Measurements from ENCODE around the gene MT1A. TPM values are rescaled to one million over a fixed set of nuclear protein-coding genes. Genes with fewer than 3 reads are reported as not detected.

MT1A gene
- total RNA-seq, 3 donors from 2014 or later, result 97.8 to 672 (median 130) TPM

GRCh38 chr16:56679078-56679730, 40.7 kb downstream of the MT1A start:
- H3K4me3 ChIP-seq, result no peak overlapping the region
- intact Hi-C loops (cut with DNase I; ENCODE audit: low total_unique reads), result no loop called here

DNA sequence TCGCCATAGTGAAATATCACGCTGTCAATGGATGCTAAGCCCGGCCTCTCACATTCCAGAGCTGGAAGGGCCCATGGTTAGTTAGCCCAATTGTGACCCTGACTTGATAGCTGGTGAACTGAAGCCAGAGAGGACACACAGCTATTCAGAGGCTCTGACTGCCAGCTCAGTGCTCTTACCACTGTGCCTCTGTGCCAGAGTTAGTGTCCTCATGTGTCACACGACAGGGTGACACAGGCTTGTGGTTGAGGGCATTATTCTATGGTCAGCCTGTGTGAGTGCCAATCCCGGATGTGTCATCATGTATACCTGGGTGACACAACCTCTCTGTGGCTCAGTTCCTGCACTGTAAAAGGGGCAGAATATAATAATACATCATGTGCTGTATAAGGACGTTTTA, 41.4 kb downstream of the MT1A start:
- intact Hi-C loops (cut with DNase I; ENCODE audit: low total_unique reads), result no loop called here
- H3K27ac ChIP-seq, result peak overlapping the region; percentile 43 to 68
- DNase-seq (ENCODE audit: low spot score in 2 of 2), result peak in 1 of 2 donors; percentile 58

More at GRCh38 chr16:56679078-56679730, 40.7 kb downstream of the MT1A start:
- Histone ChIP-seq H3K36me3 (no peaks in the 10 kb centered on the region), H3K4me1 (peaks cover 0 to 10% of the 10 kb centered on the region in 2 donors), H3K9me3 (no peaks in the 10 kb centered on the region), H3K27ac (peak overlapping the region; percentile 43 to 68), H3K27me3 (peaks cover 0 to 7% of the 10 kb centered on the region in 2 donors)
- DNase-seq (ENCODE audit: low spot score in 2 of 2), result no peak
- TF ChIP-seq POLR2A (IDR thresholded peaks at IDR 0.05), result no peak
- no peak for TF ChIP-seq POLR2AphosphoS5 (IDR thresholded peaks at IDR 0.05)
- TF ChIP-seq, protein P1, sequence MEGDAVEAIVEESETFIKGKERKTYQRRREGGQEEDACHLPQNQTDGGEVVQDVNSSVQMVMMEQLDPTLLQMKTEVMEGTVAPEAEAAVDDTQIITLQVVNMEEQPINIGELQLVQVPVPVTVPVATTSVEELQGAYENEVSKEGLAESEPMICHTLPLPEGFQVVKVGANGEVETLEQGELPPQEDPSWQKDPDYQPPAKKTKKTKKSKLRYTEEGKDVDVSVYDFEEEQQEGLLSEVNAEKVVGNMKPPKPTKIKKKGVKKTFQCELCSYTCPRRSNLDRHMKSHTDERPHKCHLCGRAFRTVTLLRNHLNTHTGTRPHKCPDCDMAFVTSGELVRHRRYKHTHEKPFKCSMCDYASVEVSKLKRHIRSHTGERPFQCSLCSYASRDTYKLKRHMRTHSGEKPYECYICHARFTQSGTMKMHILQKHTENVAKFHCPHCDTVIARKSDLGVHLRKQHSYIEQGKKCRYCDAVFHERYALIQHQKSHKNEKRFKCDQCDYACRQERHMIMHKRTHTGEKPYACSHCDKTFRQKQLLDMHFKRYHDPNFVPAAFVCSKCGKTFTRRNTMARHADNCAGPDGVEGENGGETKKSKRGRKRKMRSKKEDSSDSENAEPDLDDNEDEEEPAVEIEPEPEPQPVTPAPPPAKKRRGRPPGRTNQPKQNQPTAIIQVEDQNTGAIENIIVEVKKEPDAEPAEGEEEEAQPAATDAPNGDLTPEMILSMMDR (IDR thresholded peaks at IDR 0.05), result no peak

GRCh38 chr16:56681939-56682702, 43.7 kb downstream of the MT1A start, which contains the start of gene MT1X:
TSS of gene MT1X (plus strand) at chr16:56682470. CDS start at chr16:56682541, 71 bp downstream.
- H3K36me3 ChIP-seq, result no peaks in the 10 kb centered on the region
- DNase-seq (ENCODE audit: low spot score in 2 of 2), result peak; percentile 94 to 95
- intact Hi-C loops (cut with DNase I; ENCODE audit: low total_unique reads), result no loop called here
- peak; percentile 92 to 96 (median 94) for TF ChIP-seq POLR2AphosphoS5 (IDR thresholded peaks at IDR 0.05)
- TF ChIP-seq, protein P1 (IDR thresholded peaks at IDR 0.05), result peak in 1 of 3 donors; percentile 7
- TF ChIP-seq POLR2A (IDR thresholded peaks at IDR 0.05), result peak; percentile 90
- H3K4me1 ChIP-seq, result peaks cover 5 to 10% of the 10 kb centered on the region in 2 donors
- peak within 1 kb of the TSS; percentile 81 to 85 for H3K27ac ChIP-seq
- H3K9me3 ChIP-seq, result no peaks in the 10 kb centered on the region
- H3K4me3 ChIP-seq, result peak within 1 kb of the TSS; percentile 75 to 88 (median 75)
- no peaks in the 10 kb centered on the region for H3K27me3 ChIP-seq

More for the DNA sequence above, 41.4 kb downstream of the MT1A start:
- Histone ChIP-seq H3K36me3 (no peaks in the 10 kb centered on the region), H3K27me3 (peaks cover 0 to 7% of the 10 kb centered on the region in 2 donors), H3K4me3 (no peak overlapping the region), H3K4me1 (peaks cover 0 to 10% of the 10 kb centered on the region in 2 donors), H3K9me3 (no peaks in the 10 kb centered on the region)
- TF ChIP-seq, protein P1 (IDR thresholded peaks at IDR 0.05), result no peak
- TF ChIP-seq POLR2AphosphoS5 (IDR thresholded peaks at IDR 0.05) (no peak), POLR2A (IDR thresholded peaks at IDR 0.05) (no peak)

DNA sequence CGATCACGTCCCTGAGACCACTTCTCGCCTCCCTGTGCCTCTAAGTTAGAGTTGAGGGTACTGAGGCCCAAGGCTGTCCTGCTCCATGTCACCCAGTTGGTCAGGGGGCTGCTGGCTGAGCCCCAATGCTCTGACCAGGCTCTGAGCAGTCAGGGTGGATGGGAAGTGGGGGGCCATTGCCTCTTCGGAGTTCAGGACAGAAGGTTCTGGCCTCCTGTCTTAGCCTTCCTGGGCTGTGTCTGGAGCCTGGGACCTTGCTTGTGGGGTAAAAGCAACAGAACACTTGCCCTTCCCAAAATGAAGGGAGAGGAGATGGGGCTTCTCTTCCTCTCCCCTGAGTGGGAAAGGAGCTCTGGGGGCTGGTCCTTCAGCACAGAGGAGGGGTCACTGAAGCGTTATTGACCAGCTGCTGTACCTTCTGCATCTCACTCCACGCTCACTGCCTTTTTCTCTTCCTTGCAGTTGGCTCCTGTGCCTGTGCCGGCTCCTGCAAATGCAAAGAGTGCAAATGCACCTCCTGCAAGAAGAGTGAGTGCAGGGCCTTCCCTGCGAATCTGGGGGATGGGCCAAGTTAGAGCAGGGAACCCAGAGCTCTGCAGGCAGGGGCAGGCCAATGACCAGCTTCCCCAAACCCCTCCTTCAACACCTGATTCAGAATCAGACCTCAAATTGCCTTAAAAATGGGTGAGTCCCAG, 44.4 kb downstream of the MT1A start:
- no peaks in the 10 kb centered on the region for H3K9me3 ChIP-seq
- no peak for DNase-seq (ENCODE audit: low spot score in 2 of 2)
- no peaks in the 10 kb centered on the region for H3K36me3 ChIP-seq
- no peak for TF ChIP-seq POLR2AphosphoS5 (IDR thresholded peaks at IDR 0.05)
- TF ChIP-seq POLR2A (IDR thresholded peaks at IDR 0.05), result no peak
- TF ChIP-seq, protein P1 (IDR thresholded peaks at IDR 0.05), result no peak
- intact Hi-C loops (cut with DNase I; ENCODE audit: low total_unique reads), result no loop called here
- H3K27ac ChIP-seq, result peak overlapping the region; percentile 81 to 85
- peaks cover 5 to 10% of the 10 kb centered on the region in 2 donors for H3K4me1 ChIP-seq
- H3K4me3 ChIP-seq, result peak overlapping the region; percentile 75 to 88 (median 75)
- H3K27me3 ChIP-seq, result no peaks in the 10 kb centered on the region

Data from breast epithelium (tissue), 4 donors.